Adrenal gland (tissue), 12 donors: ENCODE results near the gene RABGGTA. TPM values are rescaled to one million over a fixed set of nuclear protein-coding genes. Genes with fewer than 3 reads are reported as not detected.

Experiments
- DNase-seq, 7 donors: peaks; one replicate each; pipeline ENCODE4 v3.0.0-alpha.2; 2019 to 2020
- H3K27ac ChIP-seq, 5 donors: fragments of 200-600 bp; sonication (generic) in 4 of 5; 1 replicate in 3 of 5; 2 replicates in 2 of 5; pipeline versions ENCODE4 v1.5.1 to v1.8.0; 2016 to 2020; ENCODE audit warnings: mild to moderate bottlenecking in 1 of 5
- H3K27me3 ChIP-seq: fragments of 200-600 bp; 2 replicates; pipeline ENCODE4 v1.8.0; 2021
- H3K36me3 ChIP-seq, 2 donors: fragments of 200-600 bp; replicated peaks in 1 of 2; 1 replicate in 1 of 2; 2 replicates in 1 of 2; pipeline versions ENCODE4 v1.5.1 to v1.8.0; 2018 to 2022
- H3K4me1 ChIP-seq, 2 donors: fragments of 200-600 bp; replicated peaks in 1 of 2; 1 replicate in 1 of 2; 2 replicates in 1 of 2; pipeline versions ENCODE4 v1.5.1 to v1.8.0; 2018 to 2021
- H3K4me3 ChIP-seq, 4 donors: fragments of 200-600 bp; sonication (generic) in 3 of 4; one replicate each; pipeline ENCODE4 v1.5.1; 2016 to 2018
- H3K9me3 ChIP-seq, 3 donors: fragments of 200-600 bp; sonication (generic) in 1 of 3; replicated peaks in 1 of 3; 1 replicate in 2 of 3; 2 replicates in 1 of 3; pipeline versions ENCODE4 v1.5.1 to v1.8.0; 2016 to 2021
- POLR2A ChIP-seq, 2 donors: fragments of 450-650 bp; IDR thresholded peaks; one replicate each; pipeline ENCODE4 v1.6.1; 2017; ENCODE audit warnings: antibody characterized with exemption in 2 of 2, mild to moderate bottlenecking in 2 of 2, moderate library complexity in 1 of 2
- WGBS, 4 donors: extraction: QIAGEN DNeasy Blood & Tissue Kit in 2 of 4; methylation state at CpG; one replicate each; pipeline versions ENCODE4 v1.1.5 to v1.1.7; 2013 to 2017; 5-methylcytosine and 5-hydroxymethylcytosine counted together
- intact Hi-C, 2 donors: fragments of 100-400 bp; cut with DNase I; formaldehyde crosslinking; loops; one replicate each; pipeline versions ENCODE4 v1.14.1 to v1.15.0; 2022 to 2023
- polyA plus RNA-seq, 3 donors: library from polyadenylated mRNA; stranded (reverse); fragments of 200-250 nt in 2 of 3; fragments of 350-450 nt in 1 of 3; fragmentation: Illumina TruSeq in 1 of 3; extraction: RNeasy Lipid Tissue Mini Kit (QIAGEN cat#74804) in 1 of 3; gene quantifications; one replicate each; pipeline ENCODE4 v1.2.3, GENCODE V29; 2013 to 2014
- total RNA-seq, 9 donors: library from RNA; depleted of rRNA in 4 of 9; stranded (reverse); fragments of >200 nt in 4 of 9; fragments of 120-200 nt in 1 of 9; fragmentation: NEBNext Ultra II Directional in 1 of 9; extraction: Animal tissue kit (Norgen Biotek cat#: 25700) in 1 of 9; gene quantifications; one replicate each; pipeline versions ENCODE4 v1.1.0 to v1.2.4, GENCODE V29; 2013 to 2023
- TF ChIP-seq, protein P1 (sequence below), 6 experiments: fragments of 450-650 bp in 4 of 6; fragments of 200-600 bp in 2 of 6; sonication (generic) in 1 of 6; IDR thresholded peaks; 1 replicate in 5 of 6; 2 replicates in 1 of 6; pipeline versions ENCODE4 v1.5.1 to v1.8.0; 2016 to 2021; ENCODE audit warnings: antibody characterized with exemption in 6 of 6, mild to moderate bottlenecking in 2 of 6, moderate library complexity in 1 of 6
- donor health status: healthy with polysubstance abuse.
- donor health status: Bipolar disorder and iron deficiency.
- donor health status: DM: yes; HTN: yes; CAD: no.
- donor health status: DM: no; HTN: no; CAD: no.
- donor health status: DM: no; HTN: no; CAD: no.
- donor health status: DM: yes; HTN: yes; CAD: no.

The RABGGTA gene
- total and polyA plus RNA-seq, 12 donors, result 15.7 to 124 (median 32.6) TPM

- peaks cover 0 to under 1% of the 10 kb centered on the region in 2 donors for H3K4me1 ChIP-seq
- no peak for DNase-seq
- H3K27ac ChIP-seq, result no peak overlapping the region
- TF ChIP-seq POLR2A (IDR thresholded peaks at IDR 0.05), result no peak
- TF ChIP-seq, protein P1, sequence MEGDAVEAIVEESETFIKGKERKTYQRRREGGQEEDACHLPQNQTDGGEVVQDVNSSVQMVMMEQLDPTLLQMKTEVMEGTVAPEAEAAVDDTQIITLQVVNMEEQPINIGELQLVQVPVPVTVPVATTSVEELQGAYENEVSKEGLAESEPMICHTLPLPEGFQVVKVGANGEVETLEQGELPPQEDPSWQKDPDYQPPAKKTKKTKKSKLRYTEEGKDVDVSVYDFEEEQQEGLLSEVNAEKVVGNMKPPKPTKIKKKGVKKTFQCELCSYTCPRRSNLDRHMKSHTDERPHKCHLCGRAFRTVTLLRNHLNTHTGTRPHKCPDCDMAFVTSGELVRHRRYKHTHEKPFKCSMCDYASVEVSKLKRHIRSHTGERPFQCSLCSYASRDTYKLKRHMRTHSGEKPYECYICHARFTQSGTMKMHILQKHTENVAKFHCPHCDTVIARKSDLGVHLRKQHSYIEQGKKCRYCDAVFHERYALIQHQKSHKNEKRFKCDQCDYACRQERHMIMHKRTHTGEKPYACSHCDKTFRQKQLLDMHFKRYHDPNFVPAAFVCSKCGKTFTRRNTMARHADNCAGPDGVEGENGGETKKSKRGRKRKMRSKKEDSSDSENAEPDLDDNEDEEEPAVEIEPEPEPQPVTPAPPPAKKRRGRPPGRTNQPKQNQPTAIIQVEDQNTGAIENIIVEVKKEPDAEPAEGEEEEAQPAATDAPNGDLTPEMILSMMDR (IDR thresholded peaks at IDR 0.05), result no peak
- no peaks in the 10 kb centered on the region for H3K27me3 ChIP-seq
- no peak overlapping the region for H3K4me3 ChIP-seq
- no peaks in the 10 kb centered on the region for H3K9me3 ChIP-seq
- H3K36me3 ChIP-seq, result peaks cover 0 to 38% of the 10 kb centered on the region in 2 donors
- 87 to 99% (median 89%) methylated on average over 3 of the region's 3 CpGs for WGBS, 4 donors
- intact Hi-C loops, result loop anchor here in 1 of 2 donors (10.0 kb wide), 1 partner anchor 237 kb away; the partner anchor contains the start of gene CARMIL3
These were observed 20.2 kb upstream of the RABGGTA start for GRCh38 chr14:24291446-24292117.

DNA sequence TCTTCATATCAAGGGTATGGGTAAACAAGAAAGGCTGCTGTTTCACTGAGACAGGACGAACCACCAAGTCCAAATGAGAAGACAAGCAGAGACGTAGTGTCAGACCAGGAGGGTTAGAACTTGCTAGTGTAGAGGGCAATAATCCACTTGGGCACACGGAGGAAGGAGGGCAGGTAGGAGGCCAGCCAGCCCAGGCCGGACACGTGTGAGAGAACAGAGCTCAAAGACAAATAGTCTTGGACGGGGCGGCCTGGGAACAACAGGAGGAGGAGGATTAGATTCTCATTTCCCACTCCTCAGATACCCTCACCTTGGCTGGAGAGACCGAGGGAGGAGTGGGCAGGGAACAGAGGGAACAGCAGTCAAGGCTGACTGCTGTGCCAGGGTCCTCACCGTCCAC is 19.3 kb upstream of the RABGGTA start:
- intact Hi-C loops, result loop anchor here in 1 of 2 donors (10.0 kb wide), 1 partner anchor 236 kb away; the partner anchor contains the start of gene CARMIL3
- Histone ChIP-seq H3K9me3 (no peaks in the 10 kb centered on the region), H3K36me3 (peaks cover 0 to 32% of the 10 kb centered on the region in 2 donors), H3K4me1 (no peaks in the 10 kb centered on the region), H3K27me3 (no peaks in the 10 kb centered on the region), H3K4me3 (no peak overlapping the region), H3K27ac (no peak overlapping the region)
- WGBS, 4 donors, result 74 to 84% (median 79%) methylated on average over 9 of the region's 9 CpGs
- no peak for TF ChIP-seq POLR2A (IDR thresholded peaks at IDR 0.05)
- TF ChIP-seq, protein P1 (IDR thresholded peaks at IDR 0.05), result no peak
- no peak for DNase-seq

GRCh38 chr14:24289649-24290280 is 18.4 kb upstream of the RABGGTA start:
- Histone ChIP-seq H3K4me1 (no peaks in the 10 kb centered on the region), H3K27me3 (no peaks in the 10 kb centered on the region), H3K4me3 (no peak overlapping the region), H3K36me3 (peaks cover 0 to 27% of the 10 kb centered on the region in 2 donors), H3K27ac (no peak overlapping the region), H3K9me3 (no peaks in the 10 kb centered on the region)
- 71 to 81% (median 81%) methylated on average over 6 of the region's 6 CpGs for WGBS, 4 donors
- intact Hi-C loops, result loop anchor here in 1 of 2 donors (10.0 kb wide), 1 partner anchor 235 kb away; the partner anchor contains the start of gene CARMIL3
- DNase-seq, result no peak
- no peak for TF ChIP-seq POLR2A (IDR thresholded peaks at IDR 0.05)
- TF ChIP-seq, protein P1 (IDR thresholded peaks at IDR 0.05), result no peak

GRCh38 chr14:24286996-24287395 is 15.6 kb upstream of the RABGGTA start:
- DNase-seq, result no peak
- no peaks in the 10 kb centered on the region for H3K27me3 ChIP-seq
- no peaks in the 10 kb centered on the region for H3K9me3 ChIP-seq
- H3K27ac ChIP-seq, result no peak overlapping the region
- H3K36me3 ChIP-seq, result peaks cover 0 to 19% of the 10 kb centered on the region in 2 donors
- no peaks in the 10 kb centered on the region for H3K4me1 ChIP-seq
- H3K4me3 ChIP-seq, result no peak overlapping the region
- TF ChIP-seq, protein P1 (IDR thresholded peaks at IDR 0.05), result no peak
- TF ChIP-seq POLR2A (IDR thresholded peaks at IDR 0.05), result no peak
- intact Hi-C loops, result no loop called here
- 78 to 100% (median 80%) methylated on average over 2 to 5 of the region's 5 CpGs for WGBS, 4 donors
